Measurements from ENCODE around the gene PPP1R37.

Gene PPP1R37

GRCh38 chr19:45128146-45128545 is 35.2 kb downstream of the PPP1R37 start:
- H3K4me1 ChIP-seq (ENCODE audit: control insufficient read depth, insufficient read depth, low read length), result peaks cover 12% of the 10 kb centered on the region
- 0 out of 2 replicates have a peak overlapping the region, but pooled peaks have one; percentile 6 for H3K27ac ChIP-seq (ENCODE audit: extremely low read depth, low read depth, low read length)
- POLR2A ChIA-PET, result no interaction called here
- no peak overlapping the region for H3K4me3 ChIP-seq (ENCODE audit: low read depth, low read length)
- no peaks in the 10 kb centered on the region for H3K9me3 ChIP-seq (ENCODE audit: control insufficient read depth, insufficient read depth, low read depth, low read length)
- H3K36me3 ChIP-seq (ENCODE audit: control insufficient read depth in 2 of 2, insufficient read depth in 1 of 2, low read length in 2 of 2), result peaks cover 0 to 3% of the 10 kb centered on the region in 2 experiments; a peak in 2 of 3 replicates
- CTCF ChIA-PET, result interaction anchor here (0.6 to 1.4 kb wide), 4 partner anchors 16 to 492 kb away, joined by 3 read pairs; no protein-coding TSS in a partner anchor
- TF ChIP-seq ZNF561 (tag by site-specific recombination; IDR thresholded peaks at IDR 0.05; ENCODE audit: borderline replicate concordance) (no peak), ZNF501 (tag by site-specific recombination; IDR thresholded peaks at IDR 0.05) (no peak), ZNF639 (tag by site-specific recombination; IDR thresholded peaks at IDR 0.05) (no peak), ZNF596 (tag by site-specific recombination; IDR thresholded peaks at IDR 0.05) (no peak), PRDM1 (tag by site-specific recombination; IDR thresholded peaks at IDR 0.05) (no peak), BCL11A (tag by site-specific recombination; IDR thresholded peaks at IDR 0.05; ENCODE audit: low read depth) (no peak), ZBTB10 (tag by site-specific recombination; IDR thresholded peaks at IDR 0.05) (no peak), ZNF626 (tag by site-specific recombination; IDR thresholded peaks at IDR 0.05) (no peak), ZNF426 (tag by site-specific recombination; IDR thresholded peaks at IDR 0.05) (no peak), ZNF280D (tag by site-specific recombination; IDR thresholded peaks at IDR 0.05) (no peak), TRIM28 (IDR thresholded peaks at IDR 0.05; ENCODE audit: borderline replicate concordance, low read length) (no peak), ZNF174 (tag by site-specific recombination; IDR thresholded peaks at IDR 0.05) (no peak), ZNF837 (tag by site-specific recombination; IDR thresholded peaks at IDR 0.05) (no peak), ZBTB8A (tag by site-specific recombination; IDR thresholded peaks at IDR 0.05) (no peak), ZBTB21 (tag by site-specific recombination; IDR thresholded peaks at IDR 0.05) (no peak), ZNF707 (tag by site-specific recombination; IDR thresholded peaks at IDR 0.05) (no peak), ZNF16 (tag by site-specific recombination; IDR thresholded peaks at IDR 0.05; ENCODE audit: low read depth) (no peak), HIC1 (tag by site-specific recombination; IDR thresholded peaks at IDR 0.05) (no peak)

Measured in HEK293 (cell line).